Left cardiac atrium (tissue), 4 donors: ENCODE measurements around the gene AK2. TPM values are rescaled to one million over a fixed set of nuclear protein-coding genes. Genes with fewer than 3 reads are reported as not detected.
"Not testable (repeated sequence)": the region's sequence is repeated elsewhere in the genome, so short reads cannot be mapped to it uniquely, and the experiment has no call there.

ENCODE experiments used
- ATAC-seq, 2 donors: fragments of 200-7000 bp; cut with Tn5 transposase; one replicate each; pipeline ENCODE4 v1.9.1; 2020; ENCODE audit warnings: mild to moderate bottlenecking in 2 of 2, moderate library complexity in 2 of 2
- DNase-seq: peaks from one replicate; pipeline ENCODE4 v3.0.0-alpha.2; 2020
- intact Hi-C, 2 donors: fragments of 100-400 bp; cut with DNase I; formaldehyde crosslinking; loops; one replicate each; pipeline versions ENCODE4 v1.14.1 to v1.15.1; 2022 to 2023
- total RNA-seq, 2 donors: library from RNA; stranded (reverse); fragmentation: NEBNext Ultra II Directional; extraction: Animal tissue kit (Norgen Biotek cat#: 25700); gene quantifications; one replicate each; pipeline ENCODE4 v1.2.1, GENCODE V29; 2021
- donor health status: DM: no; HTN: yes; CAD: no.
- donor health status: DM: no; HTN: yes; CAD: no; lungs with severe emphysema.
- donor health status: DM: yes; HTN: yes; CAD: no.
- donor health status: Dilated cardiomyopathy.

Gene AK2
- total RNA-seq, 2 donors from 2014 or later: 121 to 142 TPM

DNA sequence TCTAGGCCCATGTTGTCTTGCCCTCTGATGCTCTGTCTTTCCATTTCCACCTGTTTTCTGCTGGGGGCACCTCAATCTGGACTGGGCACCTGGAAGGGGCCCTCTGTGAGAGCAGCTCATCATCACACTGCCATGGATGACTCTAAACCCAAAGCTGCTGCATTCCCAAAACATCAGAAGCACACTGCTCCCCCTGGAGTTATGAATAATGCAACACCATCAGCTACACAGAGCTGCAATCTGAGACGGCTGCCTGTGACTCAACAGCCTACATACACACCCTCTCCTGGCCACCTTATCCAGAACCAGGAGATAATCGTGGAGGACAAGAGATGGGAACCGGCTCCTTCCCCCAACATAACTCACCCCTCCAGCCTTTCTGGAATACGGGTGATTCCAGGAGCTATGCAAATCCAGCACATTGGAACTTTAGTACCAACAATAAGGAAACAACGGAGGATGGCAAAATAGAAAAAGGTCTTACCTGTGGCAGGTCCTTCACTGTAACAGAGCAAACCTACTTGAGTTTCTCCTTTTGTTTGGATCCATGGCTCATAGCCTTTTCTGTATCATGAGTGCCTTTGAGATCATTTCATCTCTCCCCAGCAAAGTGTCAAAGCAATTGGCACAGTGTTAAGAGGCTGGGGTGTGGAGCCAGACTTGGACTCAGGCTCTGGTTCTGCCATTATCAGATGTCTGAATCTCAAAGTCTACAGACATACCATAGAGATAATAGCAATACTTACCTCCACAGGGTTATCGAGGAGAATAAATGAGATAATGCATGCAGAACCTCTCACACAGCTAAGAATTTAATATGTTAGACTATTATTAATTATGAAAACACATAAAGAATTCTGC, 29.3 kb downstream of the AK2 start:
- intact Hi-C loops: no loop called here
- ATAC-seq (peak; percentile 56 to 91), DNase-seq (peak; percentile 61)

DNA sequence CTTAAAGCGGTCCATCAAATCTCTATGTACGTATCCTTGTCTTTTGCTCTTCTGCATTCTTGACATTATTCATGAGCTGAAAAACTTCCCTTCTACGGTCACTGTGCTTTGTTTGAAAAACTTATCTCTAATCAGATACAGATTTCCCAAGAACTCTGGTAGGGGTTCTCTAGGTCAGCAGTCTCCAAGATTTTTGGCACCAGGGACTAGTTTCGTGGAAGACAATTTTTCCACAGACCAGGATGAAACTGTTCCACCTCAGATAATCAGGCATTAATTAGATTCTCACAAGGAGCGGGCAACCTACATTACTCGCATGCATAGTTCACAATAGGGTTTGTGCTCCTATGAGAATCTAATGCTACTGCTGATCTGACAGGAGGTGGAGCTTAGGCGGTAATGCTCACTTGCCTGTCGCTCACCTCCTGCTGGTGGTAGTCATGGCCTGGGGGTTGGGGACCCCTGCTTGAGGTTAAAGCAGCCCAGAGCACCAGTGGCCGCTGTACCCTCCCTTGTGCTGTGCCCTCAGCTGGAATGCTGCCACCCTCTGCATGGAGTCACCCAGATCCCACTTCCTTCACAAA, 30.8 kb downstream of the AK2 start:
- no peak for DNase-seq
- ATAC-seq: no peak
- intact Hi-C loops: no loop called here

- no peak for ATAC-seq
- DNase-seq: no peak
- intact Hi-C loops: no loop called here
Observed at GRCh38 chr1:33005117-33005837, 31.4 kb downstream of the AK2 start.

DNA sequence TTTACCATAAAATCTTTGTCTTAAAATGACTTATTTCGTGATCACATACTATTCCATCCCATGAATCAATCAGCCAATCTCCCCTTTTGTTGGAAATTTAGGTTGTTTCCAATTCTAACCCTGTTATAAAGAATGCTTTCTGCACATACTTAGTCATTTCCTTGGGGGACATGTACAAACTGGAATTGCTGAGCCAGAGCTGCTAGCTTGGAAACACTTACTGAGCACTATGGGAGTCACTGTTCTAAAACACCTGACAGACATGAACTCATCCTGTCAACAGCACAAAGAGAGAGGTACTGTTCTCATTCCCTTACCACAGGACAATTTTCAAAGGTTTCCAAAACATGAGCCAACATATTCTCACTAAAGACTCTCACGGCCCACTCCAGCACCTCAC, 32.1 kb downstream of the AK2 start:
- intact Hi-C loops: no loop called here
- no peak for DNase-seq
- ATAC-seq: no peak

- ATAC-seq: no peak
- no peak for DNase-seq
- intact Hi-C loops: no loop called here
Observed at GRCh38 chr1:33003657-33004056, 33.0 kb downstream of the AK2 start.

GRCh38 chr1:33002006-33002405, 34.7 kb downstream of the AK2 start:
- ATAC-seq: no peak
- intact Hi-C loops: no loop called here
- no peak for DNase-seq

GRCh38 chr1:33001282-33001681, 35.4 kb downstream of the AK2 start:
- DNase-seq (no peak), ATAC-seq (no peak)
- intact Hi-C loops: no loop called here

DNA sequence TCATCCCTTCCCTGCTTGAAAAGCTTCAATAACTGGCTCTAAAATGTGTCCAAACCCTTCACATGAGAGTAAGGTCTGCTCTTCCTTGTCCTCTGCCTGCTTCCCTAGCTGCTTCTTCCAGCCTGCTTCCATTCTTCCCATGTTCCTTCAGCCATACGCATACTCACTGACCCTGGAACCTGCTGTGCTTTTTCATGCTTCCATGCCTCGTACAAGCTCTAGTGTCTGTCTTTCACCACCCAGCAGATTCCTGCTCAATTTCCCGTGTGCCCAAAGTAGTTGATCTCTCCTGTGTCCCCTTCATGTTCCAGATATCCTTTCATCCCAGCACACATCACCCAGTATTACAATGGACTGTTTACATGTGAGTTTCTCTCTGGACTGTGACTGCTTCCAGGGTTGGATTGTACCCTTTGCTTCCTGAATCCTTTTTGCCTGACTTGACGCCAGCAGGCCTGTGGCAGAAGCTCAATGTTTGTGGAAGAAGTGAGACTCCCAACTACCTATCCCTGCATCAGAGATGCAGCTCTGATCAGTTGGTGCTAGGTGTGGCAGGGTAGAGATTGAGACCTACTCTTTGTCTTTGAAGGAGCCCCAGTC, 36.2 kb downstream of the AK2 start:
- intact Hi-C loops: no loop called here
- no peak for DNase-seq

GRCh38 chr1:32998997-32999396, 37.7 kb downstream of the AK2 start:
- peak; percentile 40 to 75 for ATAC-seq
- peak; percentile 72 for DNase-seq
- intact Hi-C loops: no loop called here

More for the DNA sequence above, 36.2 kb downstream of the AK2 start:
- no peak for ATAC-seq

GRCh38 chr1:32998064-32998463, 38.6 kb downstream of the AK2 start:
- no peak for DNase-seq
- peak; percentile 6 to 14 for ATAC-seq
- intact Hi-C loops: no loop called here

- intact Hi-C loops: no loop called here
- no peak for DNase-seq
- ATAC-seq: peak in 1 of 2 donors; percentile 80
Observed at GRCh38 chr1:32997381-32997891, 39.2 kb downstream of the AK2 start.

GRCh38 chr1:32993324-32993636, 43.4 kb downstream of the AK2 start:
- intact Hi-C loops, ATAC-seq, DNase-seq: not testable (repeated sequence)

DNA sequence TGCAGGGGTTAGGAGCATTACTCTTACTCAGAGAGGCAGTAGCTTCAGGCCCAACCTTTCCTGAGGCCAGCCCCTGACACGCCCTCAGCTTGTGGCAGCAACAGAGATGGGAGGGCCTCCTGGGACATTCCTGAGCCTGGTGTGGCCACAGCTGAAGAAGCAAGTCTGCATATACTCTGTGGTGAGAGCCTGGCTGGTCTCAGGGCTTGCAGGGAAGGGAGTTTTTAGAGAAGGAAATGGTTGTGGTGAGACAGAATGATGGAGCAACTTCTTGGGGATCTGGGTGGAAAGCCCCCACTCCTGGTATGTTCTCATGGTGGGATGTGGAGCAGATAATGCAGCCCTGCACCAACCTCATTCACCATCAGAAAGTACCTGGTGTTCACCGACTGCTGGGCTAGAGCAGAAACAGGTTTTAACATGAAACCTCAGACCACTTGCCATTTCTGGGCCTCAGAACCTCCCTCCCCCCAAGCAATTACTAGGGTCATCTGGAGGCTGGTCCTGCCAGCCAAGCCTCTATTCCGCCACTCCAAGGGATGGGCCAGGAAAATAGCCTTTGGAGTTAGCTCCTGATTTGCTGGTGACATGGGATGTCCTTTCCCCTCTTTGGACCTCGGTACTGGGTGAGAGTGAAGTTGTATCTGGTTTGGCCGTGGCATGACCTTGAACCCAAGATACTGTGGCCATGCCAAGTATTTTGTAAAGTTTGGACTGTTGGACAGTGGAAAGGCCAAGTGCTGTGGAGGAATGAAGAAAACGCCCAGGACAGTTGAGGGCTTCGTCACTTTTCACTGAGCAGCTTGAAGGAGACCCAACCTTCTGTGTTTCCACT, 44.0 kb downstream of the AK2 start:
- ATAC-seq (peak; percentile 54 to 80), DNase-seq (peak; percentile 83)
- intact Hi-C loops: no loop called here

DNA sequence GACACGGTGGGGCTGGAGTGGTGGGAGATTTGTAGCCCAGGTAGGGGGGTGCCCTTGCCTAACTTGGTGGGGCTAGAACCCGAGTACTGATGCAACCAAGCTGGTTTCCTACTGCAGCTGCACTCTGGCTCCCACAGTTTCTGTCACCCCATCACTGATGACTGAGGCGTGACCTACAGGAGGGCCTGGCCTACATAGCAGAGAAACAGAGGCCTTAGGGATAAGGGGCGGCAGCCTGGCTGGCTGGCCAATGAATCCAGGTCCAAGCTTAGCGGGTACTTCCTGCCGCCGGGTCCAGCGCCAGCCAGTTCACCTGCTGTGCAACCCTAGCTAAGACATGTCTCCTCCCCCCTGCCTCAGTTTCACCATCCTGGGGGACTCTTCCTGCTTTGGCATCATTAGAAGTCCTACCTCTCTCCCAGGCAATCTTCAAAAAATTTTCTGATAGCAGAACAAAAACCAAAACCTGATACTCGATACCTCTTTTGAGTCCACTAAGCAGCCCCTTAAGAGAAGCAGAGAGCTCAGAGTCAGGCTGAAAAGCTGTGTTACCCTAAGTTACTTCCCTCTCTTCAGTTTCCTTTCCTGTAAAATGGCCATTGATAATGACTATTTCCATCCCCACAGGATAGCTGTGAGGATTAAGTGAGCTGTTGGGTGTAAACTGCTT, 44.7 kb downstream of the AK2 start:
- intact Hi-C loops: no loop called here
- no peak for ATAC-seq
- no peak for DNase-seq

DNA sequence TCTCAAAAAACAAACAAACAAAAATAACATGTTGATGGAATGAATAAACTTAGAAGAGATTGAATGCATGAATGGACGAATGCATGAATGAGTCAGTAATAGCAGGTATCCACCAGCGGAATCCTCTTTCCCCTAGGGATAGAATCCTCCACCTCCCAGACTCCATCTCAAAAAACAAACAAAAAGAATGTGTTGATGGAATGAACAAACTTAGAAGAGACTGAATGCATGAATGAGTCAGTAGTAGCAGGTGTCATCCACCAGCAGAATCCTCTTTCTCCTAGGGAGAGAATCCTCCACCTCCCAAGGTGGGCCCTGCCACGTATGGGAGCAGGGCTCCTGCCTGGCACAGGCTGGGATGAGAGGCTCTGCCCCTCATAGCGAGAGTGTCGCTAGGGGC, 45.3 kb downstream of the AK2 start:
- intact Hi-C loops: no loop called here

GRCh38 chr1:32990887-32991286, 45.8 kb downstream of the AK2 start:
- no peak for ATAC-seq
- intact Hi-C loops: no loop called here
- no peak for DNase-seq

More for the DNA sequence above, 45.3 kb downstream of the AK2 start:
- DNase-seq: no peak
- ATAC-seq: no peak

DNA sequence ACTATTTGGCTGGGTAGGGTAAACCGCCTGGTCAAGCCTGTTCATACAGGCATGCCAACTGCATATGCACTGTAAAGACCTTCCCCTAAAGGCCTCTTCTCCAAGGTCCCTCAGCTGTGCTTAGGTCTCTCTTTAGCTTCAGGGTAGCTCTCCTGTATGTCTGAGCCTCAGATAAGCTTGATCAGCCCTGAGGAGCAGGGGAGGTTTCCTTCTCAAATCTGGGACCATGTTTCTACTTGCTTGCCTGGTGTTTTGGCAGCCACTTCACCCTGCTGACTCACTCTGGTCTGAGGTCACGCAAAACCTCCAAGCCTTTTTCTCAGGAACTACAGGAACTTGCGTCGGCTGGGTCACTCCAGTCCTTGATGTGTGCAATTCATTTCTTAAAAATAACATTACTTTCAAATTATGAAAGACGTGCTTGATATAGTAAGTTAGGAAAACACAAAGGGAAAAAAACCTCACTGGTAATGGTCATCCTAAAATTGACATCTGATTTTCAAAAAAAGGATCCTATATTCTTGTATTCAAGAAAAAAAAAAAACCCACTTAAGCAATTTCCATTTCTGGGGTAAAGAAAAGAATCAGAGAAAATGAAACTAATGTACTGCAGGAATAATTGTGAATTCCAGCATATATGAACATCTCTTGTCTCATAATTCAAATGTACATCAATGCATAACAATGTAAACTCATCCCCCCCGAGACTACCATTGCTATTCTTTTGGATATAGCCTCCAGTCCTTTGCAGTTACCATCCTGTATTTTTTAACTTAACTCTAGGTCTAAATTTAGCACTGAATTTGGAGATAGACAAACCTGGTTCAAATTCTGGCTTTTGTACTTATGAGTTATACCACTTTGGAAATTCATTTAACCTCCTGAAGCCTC, 47.3 kb downstream of the AK2 start:
- peak; percentile 82 to 88 for ATAC-seq
- DNase-seq: peak; percentile 84
- intact Hi-C loops: no loop called here
